Forelimb muscle (tissue), 1 donor: ENCODE measurements around the gene SH3RF3. TPM values are rescaled to one million over a fixed set of nuclear protein-coding genes. Genes with fewer than 3 reads are reported as not detected.

ENCODE experiments used
- DNase-seq: peaks from one replicate; pipeline ENCODE4 v3.0.0-alpha.2; 2013; ENCODE audit warnings: low read depth
- polyA plus RNA-seq: library from polyadenylated mRNA; unstranded; fragments of 120-200 nt; gene quantifications from one replicate; pipeline ENCODE4 v1.2.1, GENCODE V29; 2013; ENCODE audit not compliant: insufficient read length

Gene SH3RF3
- polyA plus RNA-seq, 1 donor, result 3.9 TPM

DNA sequence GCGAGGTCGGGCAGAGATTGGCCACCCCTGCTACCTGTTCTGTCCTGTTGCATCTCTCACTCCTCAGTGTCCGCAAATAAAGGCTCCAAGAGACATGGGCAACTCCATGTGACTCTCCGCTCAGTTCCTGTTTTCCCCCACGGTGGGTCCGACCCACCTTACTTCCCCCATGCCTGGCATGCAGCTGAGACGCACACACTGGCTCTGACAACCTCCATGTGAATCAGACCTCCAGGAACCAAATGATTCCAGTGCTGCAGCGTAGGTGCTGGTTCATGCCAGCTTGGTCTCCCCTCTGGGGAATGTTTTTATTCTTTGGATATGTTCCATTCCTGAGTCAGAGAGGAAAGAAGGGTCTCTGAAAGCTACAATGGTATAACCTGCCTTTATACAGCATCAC lies 221.5 kb downstream of the SH3RF3 start:
- DNase-seq, result no peak

DNA sequence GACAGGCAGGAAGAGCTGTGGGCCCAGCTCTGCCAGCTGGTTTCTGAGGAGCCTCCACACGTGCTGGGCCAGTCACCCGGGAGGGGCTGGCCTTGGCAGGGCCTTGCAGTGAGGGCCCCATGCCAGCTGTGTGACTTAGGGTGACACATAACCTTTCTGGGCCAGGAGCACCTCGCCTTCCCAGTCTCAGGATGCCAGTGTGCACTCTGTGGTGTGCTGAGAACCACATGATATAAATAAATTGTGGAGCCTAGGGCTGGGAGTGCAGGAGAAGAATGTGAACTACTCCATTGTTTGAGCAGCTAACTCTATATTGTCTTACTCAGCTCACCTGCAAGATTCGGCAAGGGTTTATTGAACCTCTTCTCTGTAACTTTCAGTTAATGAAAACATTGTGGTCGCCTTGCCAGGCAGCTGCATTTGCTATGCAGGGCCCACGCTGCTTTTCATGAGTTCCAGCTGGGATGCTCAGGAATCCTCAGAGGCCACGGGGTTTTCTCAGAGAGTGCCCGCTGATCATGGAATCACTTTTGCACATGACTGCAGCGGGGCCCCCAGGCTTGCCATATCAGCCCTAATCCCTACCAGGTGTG lies 222.3 kb downstream of the SH3RF3 start:
- no peak for DNase-seq

DNA sequence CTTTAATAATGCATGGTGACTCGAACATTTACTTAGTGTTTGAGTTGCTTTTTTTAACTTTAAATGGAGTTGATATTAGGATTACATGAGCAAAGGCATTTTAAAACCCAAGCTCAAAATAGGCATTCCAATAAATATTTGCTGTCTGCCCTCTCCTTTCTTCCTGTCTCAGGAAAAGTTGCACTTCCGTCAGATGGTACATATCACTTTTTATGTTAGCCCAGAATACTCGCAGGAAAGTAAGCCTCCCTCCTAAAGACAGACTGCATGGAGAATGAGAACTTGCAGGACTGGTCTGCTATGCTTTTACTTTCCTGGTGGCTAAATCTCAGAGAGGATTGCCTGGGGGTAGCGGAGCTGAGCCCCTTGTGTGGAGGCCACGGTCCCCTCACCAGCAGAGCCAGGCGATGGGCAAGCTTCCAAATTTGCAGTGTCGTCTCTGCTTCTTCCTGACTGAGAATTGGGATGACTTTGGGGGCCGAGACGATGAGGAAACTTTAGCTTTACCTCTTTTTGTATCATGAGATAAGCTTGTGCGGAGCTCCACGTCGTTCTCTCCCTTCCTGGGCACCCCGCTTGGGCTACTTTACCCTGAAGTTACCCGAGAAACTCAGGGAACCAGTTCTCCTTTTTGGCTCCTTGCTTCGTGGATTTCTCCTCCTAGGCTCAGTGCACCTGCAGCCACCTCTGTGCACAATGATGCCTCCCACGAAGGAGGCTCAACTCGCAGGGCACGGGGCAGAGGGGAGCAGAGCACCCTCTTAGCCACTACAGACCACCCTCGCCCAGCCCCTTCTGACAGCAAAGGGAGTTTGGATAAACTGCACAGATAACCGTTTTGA lies 223.3 kb downstream of the SH3RF3 start:
- no peak for DNase-seq

DNA sequence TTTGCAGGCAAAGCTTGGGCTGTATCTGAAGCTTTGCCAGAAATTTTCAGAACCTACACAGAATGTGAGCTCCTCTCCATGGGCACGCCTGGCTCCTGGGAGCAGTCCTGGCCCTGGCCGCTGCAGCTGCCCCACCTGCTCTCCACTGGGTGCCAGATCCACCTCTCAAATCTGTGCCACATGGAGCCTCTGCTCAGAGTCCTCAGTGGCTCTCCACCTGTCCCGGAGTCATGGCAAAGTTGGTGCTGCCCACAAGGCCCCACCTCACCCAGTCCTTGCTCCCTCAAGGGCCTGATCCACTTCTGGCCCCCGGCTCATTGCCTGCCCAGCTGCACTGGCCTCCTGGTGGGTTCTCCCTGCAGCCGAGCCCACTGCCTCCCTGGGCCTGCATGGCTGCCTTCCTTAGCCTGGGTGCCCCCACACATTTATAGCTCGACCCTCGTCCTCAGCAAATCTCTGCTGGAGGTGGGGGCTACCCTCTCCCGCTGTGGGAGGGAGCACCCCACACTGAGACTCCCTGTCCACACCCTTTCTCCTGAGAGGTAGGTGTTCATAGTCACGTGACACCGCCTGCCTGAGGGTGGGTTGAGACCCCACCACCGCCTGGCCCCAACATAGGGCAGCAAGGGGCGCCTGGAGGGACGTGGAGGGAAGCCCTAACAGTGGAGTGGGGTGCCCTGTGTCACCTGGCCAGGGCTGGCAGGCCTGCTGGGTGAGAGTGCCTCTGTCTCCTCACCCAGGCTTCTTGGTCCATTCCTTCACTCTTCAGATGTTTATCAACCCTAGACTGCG lies 224.1 kb downstream of the SH3RF3 start:
- no peak for DNase-seq

DNA sequence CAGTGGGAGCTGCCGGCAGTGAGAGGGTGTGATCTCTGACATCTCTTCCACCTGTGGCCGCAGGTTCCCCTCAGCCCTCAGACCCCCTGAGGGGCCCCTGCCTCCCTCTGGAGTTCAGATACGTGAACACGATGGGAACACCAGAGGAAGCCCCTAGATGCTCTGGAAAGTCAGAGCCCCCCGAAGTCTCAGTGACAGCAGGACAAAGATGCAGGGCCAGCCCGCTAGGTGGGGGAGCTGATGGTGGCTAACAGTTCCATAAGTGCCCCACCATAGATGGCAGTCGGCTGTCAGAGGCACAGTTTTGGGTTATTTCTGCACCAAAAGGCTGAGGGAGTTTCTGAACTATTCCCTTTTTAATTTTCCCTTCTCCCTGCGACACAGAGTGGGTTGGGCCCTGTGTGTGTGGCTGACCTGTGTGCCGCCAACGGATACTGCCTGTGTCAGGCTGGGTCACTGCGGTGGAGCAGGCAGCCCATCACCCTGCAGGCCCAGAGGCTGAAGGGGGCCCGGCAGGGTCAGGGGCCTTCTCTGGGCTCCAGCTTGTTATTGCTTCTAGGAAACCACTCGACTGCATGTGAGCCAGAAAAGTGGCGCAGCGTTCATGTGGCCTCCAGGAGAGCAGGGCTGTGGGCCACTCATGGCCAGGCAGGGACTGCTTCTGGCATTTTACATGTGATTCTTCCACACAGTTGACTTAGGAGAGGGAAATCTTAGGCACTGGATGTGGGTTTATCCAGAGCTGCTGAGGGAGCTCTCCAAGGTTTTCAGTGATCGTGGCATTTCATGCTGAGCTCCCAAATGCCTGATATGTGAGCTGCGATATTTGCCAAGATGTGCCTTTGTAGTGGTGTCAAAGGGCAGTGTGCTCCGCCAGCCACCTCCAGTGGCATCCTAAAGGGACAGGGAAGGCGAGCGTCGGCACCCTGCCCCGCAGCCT lies 225.1 kb downstream of the SH3RF3 start:
- DNase-seq, result no peak

DNA sequence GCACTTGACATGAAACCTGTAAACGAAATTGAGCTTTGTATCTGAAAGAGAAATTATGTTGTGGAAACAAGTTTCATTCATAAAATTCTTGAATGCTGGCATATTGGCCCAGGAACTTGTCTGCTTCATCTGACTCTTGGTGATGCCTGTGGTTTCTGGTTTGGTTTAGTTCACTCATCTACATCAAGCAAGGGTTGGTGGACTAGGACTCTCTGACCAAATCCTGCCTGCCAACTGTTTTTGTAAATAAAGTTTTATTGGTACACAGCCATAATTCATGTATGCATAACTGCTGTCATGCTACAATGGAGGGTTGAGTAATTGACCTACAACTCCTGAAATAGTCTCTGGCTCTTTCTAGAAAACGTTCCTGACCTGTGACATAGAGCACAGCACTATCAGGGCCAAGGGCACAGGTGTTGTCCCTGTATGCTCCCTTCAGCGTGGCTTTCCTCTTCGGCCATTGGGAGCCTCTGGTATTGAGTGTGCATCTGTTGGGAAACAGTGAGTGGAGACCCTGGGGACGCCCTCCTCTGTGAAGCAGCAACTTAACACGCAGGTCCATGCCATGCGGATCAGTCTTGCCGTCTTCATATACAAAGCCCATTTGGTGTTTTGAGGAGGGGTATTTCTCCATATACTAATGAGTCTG lies 226.3 kb downstream of the SH3RF3 start:
- no peak for DNase-seq

DNA sequence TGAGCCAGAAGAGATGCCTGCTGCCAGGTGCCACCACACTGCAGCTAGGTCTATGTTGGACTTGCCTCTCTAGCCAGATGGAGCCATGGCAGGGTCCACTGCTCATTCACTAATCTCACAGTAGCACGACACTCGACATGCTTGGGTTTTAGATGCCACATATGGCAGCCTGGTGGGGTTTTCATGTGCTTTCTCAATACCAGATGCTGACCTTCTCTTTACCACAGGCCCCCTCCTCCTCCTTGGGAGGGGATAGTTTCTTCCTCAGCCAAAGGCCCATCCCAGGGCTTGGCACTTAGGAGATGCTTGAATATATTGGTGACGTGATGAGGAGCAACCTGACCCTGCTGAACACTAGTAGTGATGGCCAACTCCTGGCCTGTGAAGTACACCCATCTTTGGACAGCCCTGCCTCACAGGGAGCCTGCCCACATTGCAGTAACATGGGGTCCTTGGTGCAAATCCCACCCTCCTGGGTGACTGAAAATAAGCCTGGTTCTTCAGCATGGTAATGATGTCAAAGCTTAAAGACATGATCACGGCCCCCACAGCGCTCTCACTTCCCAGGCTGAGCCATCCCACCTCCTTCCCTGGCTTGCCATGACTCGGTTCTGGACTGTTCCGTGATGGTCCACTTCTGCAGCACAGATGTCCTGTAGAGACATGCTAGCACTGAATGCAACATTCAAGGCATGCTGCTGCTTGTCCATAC lies 227.5 kb downstream of the SH3RF3 start:
- DNase-seq, result no peak

DNA sequence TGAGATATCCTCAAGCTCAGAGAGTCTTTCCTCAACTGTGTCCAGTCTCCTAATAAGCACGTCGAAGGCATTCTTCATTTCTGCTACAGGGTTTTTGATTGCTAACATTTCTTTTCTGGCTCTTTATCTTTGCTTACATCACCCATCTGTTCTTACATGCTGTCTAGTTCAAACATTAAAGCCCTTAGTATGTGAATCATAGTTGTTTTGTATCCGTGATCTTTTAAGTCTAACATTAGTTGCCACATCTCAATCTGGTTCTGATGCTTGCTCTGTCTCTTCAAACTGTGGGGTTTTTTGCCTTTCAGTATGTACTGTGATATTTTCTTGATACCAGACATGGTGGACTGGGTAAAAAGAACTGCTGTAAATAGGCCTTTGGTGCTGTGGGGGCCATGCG lies 235.2 kb downstream of the SH3RF3 start:
- DNase-seq, result no peak

DNA sequence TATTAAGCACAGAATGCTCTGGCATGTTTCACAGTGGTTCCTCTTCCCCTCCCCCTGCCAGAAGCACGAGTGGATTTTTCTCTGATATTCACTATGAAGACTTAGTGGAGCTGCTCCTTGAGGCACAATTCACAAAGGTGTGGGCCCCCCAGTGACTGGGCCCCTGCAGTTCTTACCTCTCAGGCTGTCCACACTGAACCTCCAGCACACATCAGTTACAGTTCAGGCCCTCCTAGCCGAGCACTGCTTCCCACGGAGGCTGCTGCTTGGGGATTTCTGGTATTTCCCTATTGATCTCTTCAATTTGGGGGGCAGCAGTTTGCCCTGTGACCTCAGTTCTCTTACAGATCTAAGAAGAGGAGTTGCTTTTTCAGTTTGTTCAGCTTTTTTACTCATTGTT lies 236.1 kb downstream of the SH3RF3 start:
- DNase-seq, result no peak

DNA sequence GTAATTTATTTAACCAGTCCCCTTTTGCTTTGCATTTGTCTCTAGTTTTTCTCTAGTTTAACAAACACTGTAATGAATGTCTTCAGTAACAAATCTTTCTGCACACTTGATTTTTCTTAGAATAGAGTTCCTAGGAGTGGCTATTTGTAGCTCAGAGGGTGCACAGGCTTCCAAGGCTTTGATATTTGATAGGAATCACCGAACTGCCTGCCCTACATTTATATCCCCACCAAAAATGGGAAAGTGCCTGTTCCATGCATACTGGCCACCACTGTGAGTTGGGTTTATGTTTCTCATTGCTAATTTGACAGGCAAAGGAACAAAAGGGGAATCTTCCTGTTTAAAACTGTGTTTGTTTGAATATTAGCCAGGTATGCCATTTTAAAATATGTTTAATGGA lies 238.7 kb downstream of the SH3RF3 start:
- DNase-seq, result no peak

DNA sequence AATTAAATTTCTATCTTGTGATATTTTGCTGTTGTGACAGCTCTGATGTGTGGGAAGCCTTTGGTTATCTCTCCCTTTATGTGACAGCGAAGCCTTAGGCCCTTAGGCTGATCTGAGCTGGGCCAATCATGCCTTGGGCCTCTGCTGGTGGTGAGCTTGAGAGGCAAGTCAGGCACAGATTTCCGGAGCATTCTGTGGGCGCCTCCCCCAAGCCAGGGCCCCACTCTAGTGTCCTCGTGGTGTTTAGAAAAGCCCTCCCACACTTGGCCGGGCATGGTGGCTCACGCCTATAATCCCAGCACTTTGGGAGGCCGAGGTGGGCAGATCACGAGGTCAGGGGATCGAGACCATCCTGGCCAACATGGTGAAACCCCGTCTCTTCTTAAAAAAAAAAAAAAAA lies 239.8 kb downstream of the SH3RF3 start:
- DNase-seq, result no peak

DNA sequence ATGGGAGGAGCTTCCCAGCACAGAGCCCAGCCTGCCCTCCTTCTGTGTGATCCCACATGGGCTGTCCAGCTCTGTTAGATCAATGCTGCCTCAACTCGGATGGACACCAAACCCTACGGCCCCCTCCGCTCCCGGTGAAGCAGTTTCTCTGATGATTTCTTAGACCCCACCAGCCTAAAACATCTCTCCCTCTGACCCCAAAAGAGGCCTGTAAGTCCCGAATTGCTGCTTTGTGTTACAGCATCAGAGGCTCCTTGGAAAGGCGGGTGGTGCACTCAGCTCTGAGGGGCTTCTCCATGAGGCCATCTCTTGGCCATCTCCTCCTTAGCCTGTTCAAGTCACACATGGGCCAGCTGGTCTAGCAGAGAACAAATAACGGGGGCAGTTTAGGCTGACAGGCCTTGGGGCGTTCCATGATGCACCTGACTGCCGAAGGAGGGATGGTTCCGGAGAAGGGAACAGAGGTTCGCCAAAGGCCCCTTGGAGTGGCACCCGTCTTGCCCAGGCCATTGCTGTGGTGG lies 240.7 kb downstream of the SH3RF3 start:
- no peak for DNase-seq

DNA sequence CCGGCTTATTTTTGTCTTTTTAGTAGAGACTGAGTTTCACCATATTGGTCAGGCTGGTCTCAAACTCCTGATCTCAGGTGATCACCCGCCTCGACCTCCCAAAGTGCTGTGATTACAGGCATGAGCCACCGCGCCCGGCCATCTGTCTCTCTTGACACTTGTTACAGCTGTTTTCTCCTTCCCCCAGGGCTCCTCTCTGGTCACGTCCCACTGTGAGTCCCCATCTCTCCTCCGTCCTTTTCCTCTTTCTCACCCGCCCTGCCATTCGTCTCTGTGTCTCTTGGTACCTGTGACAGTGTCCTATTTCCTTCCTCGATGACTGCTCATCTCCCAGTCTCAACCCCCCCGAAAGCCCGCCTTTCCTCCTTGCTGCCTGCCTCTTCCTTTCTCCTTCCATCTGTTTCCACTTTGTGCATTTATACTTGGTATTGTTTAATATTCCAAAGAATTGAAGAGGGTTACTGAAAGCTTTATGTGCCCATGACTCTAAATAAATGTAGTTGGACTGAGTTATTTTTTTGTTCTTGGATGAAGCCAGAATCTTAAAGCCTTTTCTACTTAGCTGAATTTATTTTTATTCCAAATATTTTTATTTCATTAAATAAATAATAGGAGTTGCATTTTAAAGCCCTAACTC lies 241.5 kb downstream of the SH3RF3 start:
- no peak for DNase-seq

DNA sequence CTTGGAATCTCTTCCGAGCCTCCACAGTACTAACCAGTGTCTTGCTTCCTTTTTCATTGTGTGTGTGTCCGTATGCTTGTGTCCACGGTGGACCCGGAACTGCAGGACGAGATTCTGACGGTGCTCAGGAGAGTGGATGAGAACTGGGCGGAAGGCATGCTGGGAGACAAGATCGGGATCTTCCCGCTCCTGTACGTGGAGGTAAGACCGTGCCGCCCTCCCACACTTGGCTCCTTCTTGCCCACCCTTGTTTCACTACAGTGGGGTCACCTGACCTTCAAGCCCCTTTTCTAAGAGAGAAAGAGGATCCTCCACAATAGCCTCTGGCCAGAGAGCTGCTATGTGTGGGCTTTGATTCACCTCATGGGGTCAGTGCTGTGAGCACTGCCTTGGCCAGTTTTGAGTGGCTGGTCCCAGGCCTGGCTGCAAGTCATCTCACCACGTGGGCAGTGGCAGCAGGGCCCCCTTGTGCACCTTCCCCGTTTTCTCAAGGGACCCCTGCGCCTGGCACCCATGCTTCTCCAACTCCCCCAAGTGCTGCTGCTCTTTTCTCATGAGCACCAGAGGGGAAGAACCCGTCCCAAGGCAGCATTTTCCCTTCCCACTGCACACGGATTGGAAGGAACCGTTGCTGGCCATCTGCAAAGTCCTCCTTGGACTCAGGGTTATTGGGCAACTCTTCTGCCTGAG lies 242.6 kb downstream of the SH3RF3 start:
- no peak for DNase-seq

DNA sequence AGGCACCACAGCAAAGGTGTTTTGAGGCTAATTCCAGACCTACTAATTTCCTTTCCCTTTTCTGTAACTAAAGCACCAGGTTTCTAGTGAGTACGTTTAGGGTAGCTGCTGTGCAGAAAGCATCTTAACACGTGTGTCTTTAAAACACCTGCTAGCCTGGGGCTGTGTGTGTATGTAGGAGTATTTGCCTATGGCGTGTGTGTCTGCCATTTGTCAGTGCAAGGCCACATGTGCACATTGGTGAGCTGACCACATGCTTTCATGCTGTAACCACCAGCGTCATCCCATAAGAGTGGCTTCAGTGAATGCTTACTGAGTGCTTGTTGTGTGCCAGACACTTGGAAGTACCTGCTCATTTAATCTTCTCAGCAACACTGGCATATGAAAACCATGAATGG lies 243.2 kb downstream of the SH3RF3 start:
- no peak for DNase-seq

DNA sequence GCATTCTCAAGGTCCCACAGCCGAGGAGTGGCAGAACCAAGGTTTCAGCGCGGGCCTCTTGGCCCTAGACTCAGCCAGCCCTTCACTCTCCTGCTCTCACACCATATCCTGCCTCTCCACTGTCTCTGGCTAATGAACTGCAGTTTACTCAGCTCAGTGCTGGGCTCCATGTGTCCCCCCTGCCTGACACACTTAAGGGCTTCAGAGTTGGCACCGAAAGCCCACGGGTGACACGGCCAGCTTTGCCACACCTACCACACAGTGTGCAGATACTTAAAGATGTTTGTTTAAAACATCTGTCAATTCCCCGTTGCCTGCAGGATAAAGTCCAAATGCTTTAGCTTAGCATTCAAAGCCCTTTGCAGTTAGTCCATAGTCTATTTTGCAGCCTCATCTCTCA lies 243.6 kb downstream of the SH3RF3 start:
- no peak for DNase-seq

DNA sequence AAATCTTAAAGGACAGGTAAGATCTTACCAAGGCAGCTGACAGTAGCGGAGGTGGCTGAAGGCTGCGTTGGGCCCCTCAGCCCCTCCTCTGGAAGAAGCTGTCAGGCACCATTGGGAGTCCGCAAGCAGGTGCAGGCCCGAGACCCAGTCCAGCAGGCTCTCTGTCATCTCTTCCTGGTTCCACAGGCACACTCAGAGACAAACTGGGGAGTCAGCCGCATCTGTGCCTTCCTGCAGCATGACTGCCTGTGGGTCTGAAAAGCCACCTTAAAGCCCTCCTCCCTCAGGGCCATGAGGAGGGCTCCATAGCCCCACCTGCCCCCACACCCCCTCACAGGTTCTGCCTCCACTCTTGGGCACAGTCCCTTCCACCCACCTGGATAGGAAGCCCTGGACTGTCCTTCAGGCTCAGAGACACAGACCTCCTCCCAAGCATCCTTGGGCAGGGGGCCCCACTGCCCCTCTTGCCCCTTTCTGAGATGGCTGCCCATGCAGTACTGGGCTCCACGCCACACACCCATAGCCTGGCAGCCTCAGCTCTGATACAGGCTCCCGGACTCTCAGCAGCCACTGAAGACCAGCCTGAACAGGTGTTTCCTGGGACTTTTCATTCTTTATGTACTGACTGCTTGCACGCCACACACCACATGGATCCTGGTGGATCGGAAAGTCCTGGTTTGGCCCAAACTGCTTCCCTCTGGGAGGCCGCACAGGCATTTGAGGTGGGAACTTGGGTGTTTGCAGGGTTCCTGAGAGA lies 245.0 kb downstream of the SH3RF3 start:
- no peak for DNase-seq

DNA sequence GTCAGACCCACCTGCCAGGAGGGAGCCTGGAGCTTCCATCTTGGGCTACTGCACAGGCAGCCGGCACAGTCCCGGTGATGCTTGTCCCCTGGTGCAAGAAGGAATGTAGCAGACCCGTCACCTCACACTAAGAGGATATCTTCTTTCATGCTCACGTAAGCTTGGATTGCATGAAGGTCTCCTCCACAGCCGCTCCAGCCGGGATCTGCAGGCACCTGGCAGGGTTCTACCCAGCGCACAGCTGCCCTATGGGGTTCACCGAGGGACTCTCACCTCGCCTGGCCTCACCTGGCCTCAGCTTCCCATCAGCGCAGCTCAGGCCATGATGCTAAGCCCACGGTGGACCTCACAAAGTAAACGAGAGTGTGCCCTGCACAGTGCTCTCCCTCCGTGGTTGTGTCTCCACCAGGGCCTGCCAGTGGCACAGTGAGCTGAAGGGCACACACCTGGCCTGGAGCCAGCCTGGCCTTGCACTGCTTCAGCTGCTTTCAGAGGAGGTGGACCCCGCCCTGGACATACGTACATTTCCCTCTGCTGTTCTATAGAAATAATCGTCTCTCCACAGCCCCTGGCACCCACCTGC lies 245.6 kb downstream of the SH3RF3 start:
- DNase-seq, result no peak
